OCI-LY1 (cell line): Measurements from ENCODE around the gene PHACTR2.
"Not testable (repeated sequence)": the region's sequence is repeated elsewhere in the genome, so short reads cannot be mapped to it uniquely, and the experiment has no call there.

ENCODE experiments used
- H2AFZ ChIP-seq: fragments of 200-600 bp; sonication (generic), shearing (Covaris generic); 2 replicates; pipeline ENCODE4 v1.6.0; 2014; ENCODE audit warnings: antibody characterized with exemption, mild to moderate bottlenecking, low read length
- H3F3A ChIP-seq: fragments of 200-600 bp; sonication (generic), shearing (Covaris generic); 2 replicates; pipeline ENCODE4 v1.6.0; 2014; ENCODE audit warnings: mild to moderate bottlenecking, antibody characterized with exemption, low read length, moderate library complexity; ENCODE audit not compliant: insufficient read depth
- H3K27ac ChIP-seq: fragments of 200-600 bp; sonication (generic); 2 replicates; pipeline ENCODE4 v1.5.1; 2014; ENCODE audit warnings: low read length, mixed run types, mild to moderate bottlenecking, low read depth; ENCODE audit not compliant: poor library complexity, severe bottlenecking
- H3K27me3 ChIP-seq: fragments of 200-600 bp; sonication (generic); 2 replicates; pipeline ENCODE4 v1.6.0; 2014; ENCODE audit warnings: antibody characterized with exemption, mild to moderate bottlenecking, low read length, moderate library complexity; ENCODE audit not compliant: insufficient read depth
- H3K36me3 ChIP-seq: fragments of 200-600 bp; sonication (generic); 2 replicates; pipeline ENCODE4 v1.6.1; 2014; ENCODE audit warnings: mild to moderate bottlenecking, antibody characterized with exemption, low read length, moderate library complexity, mixed read lengths; ENCODE audit not compliant: insufficient read depth
- H3K4me1 ChIP-seq: fragments of 200-600 bp; sonication (generic); 2 replicates; pipeline ENCODE4 v1.5.1; 2014; ENCODE audit warnings: mild to moderate bottlenecking, low read length, moderate library complexity; ENCODE audit not compliant: insufficient read depth, severe bottlenecking
- H3K4me2 ChIP-seq: fragments of 200-600 bp; sonication (generic), shearing (Covaris generic); 2 replicates; pipeline ENCODE4 v1.6.1; 2014; ENCODE audit warnings: low read length
- H3K4me3 ChIP-seq: fragments of 200-600 bp; sonication (generic); 2 replicates; pipeline ENCODE4 v1.5.1; 2014; ENCODE audit warnings: low read length, low read depth, mild to moderate bottlenecking, mixed read lengths; ENCODE audit not compliant: poor library complexity, severe bottlenecking
- H3K79me2 ChIP-seq: fragments of 200-600 bp; shearing (Covaris generic); 2 replicates; pipeline ENCODE4 v1.6.1; 2016; ENCODE audit warnings: mixed run types, low read length, mixed read lengths; ENCODE audit not compliant: insufficient read depth
- H3K9ac ChIP-seq: fragments of 200-600 bp; sonication (generic), shearing (Covaris generic); 2 replicates; pipeline ENCODE4 v1.6.1; 2014; ENCODE audit warnings: mild to moderate bottlenecking, low read length, mixed read lengths
- H3K9me2 ChIP-seq: fragments of 200-600 bp; sonication (generic), shearing (Covaris generic); 2 replicates; pipeline ENCODE4 v1.6.1; 2014; ENCODE audit warnings: low read depth, mild to moderate bottlenecking, low read length, mixed read lengths
- H3K9me3 ChIP-seq: fragments of 200-600 bp; shearing (Covaris generic); 2 replicates; pipeline ENCODE4 v1.6.1; 2014; ENCODE audit warnings: low read length, mixed read lengths
- H4K20me1 ChIP-seq: fragments of 200-600 bp; sonication (generic), shearing (Covaris generic); 2 replicates; pipeline ENCODE4 v1.6.0; 2016; ENCODE audit warnings: mild to moderate bottlenecking, low read length; ENCODE audit not compliant: insufficient read depth
- CTCF ChIP-seq: fragments of 200-600 bp; sonication (generic), shearing (Covaris generic); IDR thresholded peaks from 2 replicates; pipeline ENCODE4 v1.5.1; 2017; ENCODE audit warnings: mild to moderate bottlenecking, antibody characterized with exemption, low read length, moderate library complexity, mixed read lengths
- EZH2 ChIP-seq: fragments of 200-600 bp; sonication (generic), shearing (Covaris generic); IDR thresholded peaks from 2 replicates; pipeline ENCODE4 v1.8.0; 2017; ENCODE audit warnings: borderline replicate concordance, mixed run types, mild to moderate bottlenecking, antibody characterized with exemption, low read length, moderate library complexity, mixed read lengths

Gene PHACTR2

DNA sequence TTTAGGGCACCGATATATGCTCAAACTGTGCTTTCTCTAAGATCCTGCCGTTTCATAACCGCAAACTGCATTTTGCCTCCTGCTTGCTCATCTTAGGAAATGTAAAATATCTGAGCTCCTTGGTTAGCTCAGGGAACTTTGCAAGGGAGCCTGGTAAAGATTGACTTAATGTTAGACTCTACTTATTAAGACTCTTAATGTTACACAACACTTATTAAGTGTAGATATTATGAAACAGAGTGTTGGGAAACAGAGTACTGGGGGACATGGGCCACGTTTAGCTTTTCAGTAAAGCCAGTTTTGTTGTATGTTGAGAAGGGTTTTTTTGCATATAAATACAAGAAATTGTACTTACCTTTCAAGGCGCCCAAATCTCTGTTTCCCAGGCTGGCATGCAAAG, 167.3 kb downstream of the PHACTR2 start:
- H3F3A ChIP-seq = no peaks in the 10 kb centered on the region
- no peaks in the 10 kb centered on the region for H4K20me1 ChIP-seq
- no peak overlapping the region for H3K4me2 ChIP-seq
- H3K9ac ChIP-seq = no peak overlapping the region
- H3K79me2 ChIP-seq = peaks cover 17% of the 10 kb centered on the region
- H3K27ac ChIP-seq = no peak overlapping the region
- H3K9me2 ChIP-seq = no peaks in the 10 kb centered on the region
- TF ChIP-seq CTCF (no peak), EZH2 (no peak)
- peaks cover 54% of the 10 kb centered on the region for H3K36me3 ChIP-seq
- H3K27me3 ChIP-seq = no peaks in the 10 kb centered on the region
- peaks cover 17% of the 10 kb centered on the region for H3K4me1 ChIP-seq
- no peaks in the 10 kb centered on the region for H3K9me3 ChIP-seq
- no peak overlapping the region for H2AFZ ChIP-seq
- H3K4me3 ChIP-seq = no peak overlapping the region

GRCh38 chr6:143851706-143852105, 173.9 kb downstream of the PHACTR2 start:
- not testable (repeated sequence) for H3K9ac ChIP-seq, H3K9me2 ChIP-seq, H3K27me3 ChIP-seq, H3K79me2 ChIP-seq, H4K20me1 ChIP-seq, H3K27ac ChIP-seq, H3K9me3 ChIP-seq, H2AFZ ChIP-seq, H3F3A ChIP-seq, H3K4me1 ChIP-seq, H3K4me2 ChIP-seq, H3K4me3 ChIP-seq
- H3K36me3 ChIP-seq = peaks cover 85% of the 10 kb centered on the region

DNA sequence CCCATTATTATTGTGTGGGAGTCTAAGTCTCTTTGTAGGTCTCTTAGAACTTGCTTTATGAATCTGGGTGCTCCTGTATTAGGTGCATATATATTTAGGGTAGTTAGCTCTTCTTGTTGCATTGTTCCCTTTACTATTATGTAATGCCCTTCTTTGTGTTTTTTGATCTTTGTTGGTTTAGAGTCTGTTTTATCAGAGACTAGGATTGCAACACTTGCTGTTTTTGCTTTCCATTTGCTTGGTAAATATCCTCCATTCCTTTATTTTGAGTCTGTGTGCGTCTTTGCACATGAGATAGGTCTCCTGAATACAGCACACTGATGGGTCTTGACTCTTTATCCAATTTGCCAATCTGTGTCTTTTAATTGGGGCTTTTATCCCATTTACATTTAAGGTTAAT, 177.3 kb downstream of the PHACTR2 start:
- H3K4me1 ChIP-seq, H3K4me3 ChIP-seq, H2AFZ ChIP-seq, H3K27ac ChIP-seq, H3K27me3 ChIP-seq, H3K9me2 ChIP-seq, H3K79me2 ChIP-seq, H3F3A ChIP-seq, H3K9ac ChIP-seq, H3K9me3 ChIP-seq, H4K20me1 ChIP-seq, H3K4me2 ChIP-seq: not testable (repeated sequence)
- peaks cover 86% of the 10 kb centered on the region for H3K36me3 ChIP-seq

DNA sequence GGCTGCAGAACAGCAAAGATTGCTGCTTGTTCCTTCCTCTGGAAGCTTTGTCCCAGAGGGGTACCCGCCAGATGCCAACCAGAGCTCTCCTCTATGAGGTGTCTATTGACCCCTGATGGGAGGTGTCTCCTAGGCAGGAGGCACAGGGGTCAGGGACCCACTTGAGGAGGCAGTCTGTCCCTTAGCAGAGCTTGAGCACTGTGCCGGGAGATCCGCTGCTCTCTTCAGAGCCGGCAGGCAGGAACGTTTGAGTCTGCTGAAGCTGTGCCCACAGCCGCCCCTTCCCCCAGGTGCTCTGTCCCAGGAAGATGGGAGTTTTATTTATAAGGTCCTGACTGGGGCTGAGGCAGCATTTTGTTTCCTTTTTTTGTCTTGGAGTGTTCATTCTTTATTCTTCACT, 179.0 kb downstream of the PHACTR2 start:
- not testable (repeated sequence) for H3K9me2 ChIP-seq, H3K4me2 ChIP-seq, H4K20me1 ChIP-seq, H3K9me3 ChIP-seq, H3K4me3 ChIP-seq, H3K79me2 ChIP-seq, H2AFZ ChIP-seq, H3F3A ChIP-seq, H3K4me1 ChIP-seq, H3K9ac ChIP-seq, H3K27ac ChIP-seq, H3K27me3 ChIP-seq
- peaks cover 86% of the 10 kb centered on the region for H3K36me3 ChIP-seq

DNA sequence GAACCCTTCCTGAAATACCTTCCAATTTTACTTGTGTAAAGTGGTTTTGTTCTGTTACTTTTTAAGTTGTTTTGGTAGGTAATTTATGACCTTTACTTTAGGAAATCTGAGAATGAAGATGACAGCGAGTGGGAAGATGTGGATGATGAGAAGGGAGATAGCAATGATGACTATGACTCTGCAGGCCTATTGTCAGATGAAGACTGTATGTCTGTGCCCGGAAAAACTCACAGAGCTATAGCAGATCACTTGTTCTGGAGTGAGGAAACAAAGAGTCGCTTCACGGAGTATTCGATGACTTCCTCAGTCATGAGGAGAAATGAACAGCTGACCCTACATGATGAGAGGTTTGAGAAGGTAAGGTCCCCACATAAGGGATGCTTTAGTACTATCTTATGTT, 179.9 kb downstream of the PHACTR2 start:
- H3K4me1 ChIP-seq = no peaks in the 10 kb centered on the region
- no peaks in the 10 kb centered on the region for H3K27me3 ChIP-seq
- H3K27ac ChIP-seq = no peak overlapping the region
- H3K4me3 ChIP-seq = no peak overlapping the region
- no peak overlapping the region for H3K4me2 ChIP-seq
- no peak for TF ChIP-seq CTCF
- no peak for TF ChIP-seq EZH2
- H3F3A ChIP-seq = no peaks in the 10 kb centered on the region
- no peak overlapping the region for H3K9ac ChIP-seq
- no peaks in the 10 kb centered on the region for H3K9me2 ChIP-seq
- no peaks in the 10 kb centered on the region for H3K79me2 ChIP-seq
- H3K36me3 ChIP-seq = peaks cover 85% of the 10 kb centered on the region
- no peaks in the 10 kb centered on the region for H4K20me1 ChIP-seq
- no peak overlapping the region for H2AFZ ChIP-seq
- H3K9me3 ChIP-seq = no peaks in the 10 kb centered on the region
